Breast epithelium (tissue), 3 donors: ENCODE results near the gene HERPUD2.

Experiments used
- POLR2A ChIP-seq: fragments of 450-650 bp; IDR thresholded peaks from one replicate; pipeline ENCODE4 v1.6.1; 2016; ENCODE audit warnings: antibody characterized with exemption, mild to moderate bottlenecking, moderate library complexity
- POLR2AphosphoS5 ChIP-seq, 3 donors: sonication (generic); formaldehyde crosslinking; IDR thresholded peaks; one replicate each; pipeline ENCODE4 v1.6.1; 2017; ENCODE audit warnings: antibody characterized with exemption in 3 of 3
- TF ChIP-seq, protein P1 (sequence below), 3 donors: fragments of 450-650 bp; IDR thresholded peaks; one replicate each; pipeline ENCODE4 v1.5.1; 2016 to 2017; ENCODE audit warnings: antibody characterized with exemption in 3 of 3, mild to moderate bottlenecking in 3 of 3, moderate library complexity in 3 of 3

DNA sequence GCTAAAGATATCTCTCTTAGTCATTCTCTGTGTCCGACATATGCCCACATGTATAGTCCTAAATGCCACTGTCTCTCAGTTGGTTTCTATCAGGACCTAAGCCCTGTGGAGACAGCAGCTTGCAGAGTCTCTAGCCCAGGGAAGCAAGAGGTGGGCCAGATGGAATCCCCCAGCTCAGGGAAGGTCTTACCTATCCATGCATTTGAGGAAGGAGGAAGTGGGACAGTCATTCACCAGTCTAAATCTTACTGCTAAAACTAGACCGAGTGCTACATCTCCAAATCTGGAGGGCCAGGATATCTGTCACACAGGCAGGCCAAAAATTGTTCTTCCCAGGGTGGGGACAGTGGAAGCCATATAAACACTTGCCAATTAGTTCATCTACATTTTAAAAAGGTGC lies 26.4 kb upstream of the HERPUD2 start:
- TF ChIP-seq, protein P1, sequence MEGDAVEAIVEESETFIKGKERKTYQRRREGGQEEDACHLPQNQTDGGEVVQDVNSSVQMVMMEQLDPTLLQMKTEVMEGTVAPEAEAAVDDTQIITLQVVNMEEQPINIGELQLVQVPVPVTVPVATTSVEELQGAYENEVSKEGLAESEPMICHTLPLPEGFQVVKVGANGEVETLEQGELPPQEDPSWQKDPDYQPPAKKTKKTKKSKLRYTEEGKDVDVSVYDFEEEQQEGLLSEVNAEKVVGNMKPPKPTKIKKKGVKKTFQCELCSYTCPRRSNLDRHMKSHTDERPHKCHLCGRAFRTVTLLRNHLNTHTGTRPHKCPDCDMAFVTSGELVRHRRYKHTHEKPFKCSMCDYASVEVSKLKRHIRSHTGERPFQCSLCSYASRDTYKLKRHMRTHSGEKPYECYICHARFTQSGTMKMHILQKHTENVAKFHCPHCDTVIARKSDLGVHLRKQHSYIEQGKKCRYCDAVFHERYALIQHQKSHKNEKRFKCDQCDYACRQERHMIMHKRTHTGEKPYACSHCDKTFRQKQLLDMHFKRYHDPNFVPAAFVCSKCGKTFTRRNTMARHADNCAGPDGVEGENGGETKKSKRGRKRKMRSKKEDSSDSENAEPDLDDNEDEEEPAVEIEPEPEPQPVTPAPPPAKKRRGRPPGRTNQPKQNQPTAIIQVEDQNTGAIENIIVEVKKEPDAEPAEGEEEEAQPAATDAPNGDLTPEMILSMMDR (IDR thresholded peaks at IDR 0.05), result no peak
- no peak for TF ChIP-seq POLR2A
- no peak for TF ChIP-seq POLR2AphosphoS5 (IDR thresholded peaks at IDR 0.05)
